Heart right ventricle (tissue), 16 donors: Measurements from ENCODE around the gene DOCK1. TPM values are rescaled to one million over a fixed set of nuclear protein-coding genes. Genes with fewer than 3 reads are reported as not detected.

Experiments
- ATAC-seq, 8 donors: fragments of 200-7000 bp; cut with Tn5 transposase; one replicate each; pipeline ENCODE4 v1.9.1; 2020; ENCODE audit warnings: mild to moderate bottlenecking in 8 of 8, moderate library complexity in 8 of 8, moderate number of reproducible peaks in 1 of 8
- DNase-seq, 2 donors: peaks; one replicate each; pipeline ENCODE4 v3.0.0-alpha.2; 2020
- H3K27ac ChIP-seq, 10 donors: fragments of 200-600 bp; sonication (generic) in 2 of 10; one replicate each; pipeline versions ENCODE4 v1.5.0 to v1.8.0; 2020 to 2022; ENCODE audit warnings: mild to moderate bottlenecking in 3 of 10
- H3K27me3 ChIP-seq, 7 donors: fragments of 200-600 bp; one replicate each; pipeline ENCODE4 v1.8.0; 2021 to 2022; ENCODE audit warnings: mild to moderate bottlenecking in 2 of 7
- H3K36me3 ChIP-seq, 9 donors: fragments of 200-600 bp; sonication (generic) in 1 of 9; one replicate each; pipeline versions ENCODE4 v1.5.0 to v1.8.0; 2020 to 2022; ENCODE audit warnings: mild to moderate bottlenecking in 2 of 9
- H3K4me1 ChIP-seq, 9 donors: fragments of 200-600 bp; sonication (generic) in 1 of 9; one replicate each; pipeline versions ENCODE4 v1.5.0 to v1.8.0; 2020 to 2022; ENCODE audit warnings: mild to moderate bottlenecking in 4 of 9
- H3K4me3 ChIP-seq, 10 donors: fragments of 200-600 bp; sonication (generic) in 2 of 10; one replicate each; pipeline versions ENCODE4 v1.5.0 to v1.8.0; 2020 to 2022; ENCODE audit warnings: mild to moderate bottlenecking in 7 of 10, moderate library complexity in 2 of 10
- H3K9me3 ChIP-seq, 11 donors: fragments of 200-600 bp in 10 of 11; sonication (generic) in 2 of 11; one replicate each; pipeline versions ENCODE4 v1.5.0 to v1.8.0; 2013 to 2022; ENCODE audit warnings: mild to moderate bottlenecking in 2 of 11, control low read depth in 1 of 11, moderate library complexity in 1 of 11
- WGBS, 2 donors: extraction: QIAGEN DNeasy Blood & Tissue Kit; methylation state at CpG; one replicate each; pipeline ENCODE4 v1.1.7; 2013; ENCODE audit warnings: inconsistent platforms in 1 of 2; 5-methylcytosine and 5-hydroxymethylcytosine counted together
- intact Hi-C, 10 donors: fragments of 100-400 bp; cut with DNase I; formaldehyde crosslinking; loops; one replicate each; pipeline versions ENCODE4 v1.11.1 to v1.14.2; 2022
- polyA plus RNA-seq, 2 donors: library from polyadenylated mRNA; stranded (reverse); fragments of 200-250 nt; gene quantifications; one replicate each; pipeline ENCODE4 v1.2.3, GENCODE V29; 2013
- total RNA-seq, 10 donors: library from RNA; stranded (reverse); fragmentation: NEBNext Ultra II Directional in 3 of 10; extraction: Animal tissue kit (Norgen Biotek cat#: 25700) in 3 of 10; gene quantifications; one replicate each; pipeline versions ENCODE4 v1.2.1 to v1.2.4, GENCODE V29; 2021 to 2023
- TF ChIP-seq, protein P1 (sequence below), 9 donors: fragments of 200-600 bp; sonication (generic) in 2 of 9; IDR thresholded peaks; one replicate each; pipeline versions ENCODE4 v1.5.0 to v1.8.0; 2021 to 2022; ENCODE audit warnings: antibody characterized with exemption in 9 of 9, mild to moderate bottlenecking in 5 of 9, moderate library complexity in 1 of 9
- donor health status: Arrhythmogenic right ventricular cardiomyopathy.
- donor health status: ischemic (EF 13 %, LVEDD 7.1; RV severe dilation, severe dysfunction).
- donor health status: healthy with polysubstance abuse.
- donor health status: DM: no; HTN: yes; CAD: no.
- donor health status: DM: no; HTN: no; CAD: no.
- donor health status: ischemic (EF 25% LVEDD 6.9; RV normal size, moderate dysfunction).
- donor health status: ischemic (EF 25% LVEDD 5.7; RV mildly dilated, moderate dysfunction).
- donor health status: healthy.
- donor health status: DM: yes; HTN: yes; CAD: no.
- donor health status: Ischemic cardiomyopathy.
- donor health status: ischemic (EF 35%, LVEDD 5.7; RV mildly dilated, moderate dysfunction).
- donor health status: nonischemic (EF 11% LVEDD 7.7; RV severe dilation, severe dysfunction).
- donor health status: DM: yes; HTN: yes; CAD: no.
- donor health status: PGD.
- donor health status: ischemic (EF 29% LVEDD 5.4; RV normal size, mild dysfunction).
- donor health status: nonischemic (EF 23%, LVEDD 6.1; RV moderate dilation, normal function).

The DOCK1 gene
- total and polyA plus RNA-seq, 12 donors: 7.8 to 26.7 (median 19.8) TPM

GRCh38 chr10:127435246-127435645, 530.0 kb downstream of the DOCK1 start:
- Histone ChIP-seq H3K27ac (no peak overlapping the region), H3K27me3 (no peaks in the 10 kb centered on the region), H3K36me3 (peaks cover 0 to 84% (median 0%) of the 10 kb centered on the region in 9 donors), H3K4me3 (no peak overlapping the region), H3K9me3 (no peaks in the 10 kb centered on the region), H3K4me1 (no peaks in the 10 kb centered on the region)
- intact Hi-C loops: no loop called here
- 81 to 86% methylated on average over 7 of the region's 7 CpGs for WGBS, 2 donors
- TF ChIP-seq, protein P1, sequence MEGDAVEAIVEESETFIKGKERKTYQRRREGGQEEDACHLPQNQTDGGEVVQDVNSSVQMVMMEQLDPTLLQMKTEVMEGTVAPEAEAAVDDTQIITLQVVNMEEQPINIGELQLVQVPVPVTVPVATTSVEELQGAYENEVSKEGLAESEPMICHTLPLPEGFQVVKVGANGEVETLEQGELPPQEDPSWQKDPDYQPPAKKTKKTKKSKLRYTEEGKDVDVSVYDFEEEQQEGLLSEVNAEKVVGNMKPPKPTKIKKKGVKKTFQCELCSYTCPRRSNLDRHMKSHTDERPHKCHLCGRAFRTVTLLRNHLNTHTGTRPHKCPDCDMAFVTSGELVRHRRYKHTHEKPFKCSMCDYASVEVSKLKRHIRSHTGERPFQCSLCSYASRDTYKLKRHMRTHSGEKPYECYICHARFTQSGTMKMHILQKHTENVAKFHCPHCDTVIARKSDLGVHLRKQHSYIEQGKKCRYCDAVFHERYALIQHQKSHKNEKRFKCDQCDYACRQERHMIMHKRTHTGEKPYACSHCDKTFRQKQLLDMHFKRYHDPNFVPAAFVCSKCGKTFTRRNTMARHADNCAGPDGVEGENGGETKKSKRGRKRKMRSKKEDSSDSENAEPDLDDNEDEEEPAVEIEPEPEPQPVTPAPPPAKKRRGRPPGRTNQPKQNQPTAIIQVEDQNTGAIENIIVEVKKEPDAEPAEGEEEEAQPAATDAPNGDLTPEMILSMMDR (IDR thresholded peaks at IDR 0.05): no peak
- ATAC-seq: no peak
- DNase-seq: no peak

DNA sequence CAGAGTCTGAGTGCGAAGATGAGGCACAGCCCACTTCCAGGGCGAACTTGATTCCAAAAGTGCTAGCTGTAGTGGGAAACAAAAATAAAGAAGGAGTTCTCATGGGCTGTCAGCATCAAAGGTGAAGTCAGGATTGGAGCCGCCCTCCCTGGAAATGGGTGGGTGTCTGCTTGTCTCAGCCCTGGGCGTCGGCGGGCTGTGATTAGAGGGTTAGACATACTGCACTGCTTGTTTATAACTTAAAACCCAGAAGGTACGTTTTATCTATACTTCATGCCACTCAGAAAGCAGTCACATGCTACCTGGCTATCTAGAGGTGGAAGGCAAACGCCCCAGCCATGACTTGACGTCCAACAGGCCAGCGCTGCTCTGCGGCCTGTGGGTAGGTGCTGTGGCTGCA, 535.1 kb downstream of the DOCK1 start:
- TF ChIP-seq, protein P1 (IDR thresholded peaks at IDR 0.05): no peak
- ATAC-seq (no peak), DNase-seq (no peak)
- Histone ChIP-seq H3K4me1 (no peaks in the 10 kb centered on the region), H3K9me3 (no peaks in the 10 kb centered on the region), H3K27me3 (no peaks in the 10 kb centered on the region), H3K4me3 (no peak overlapping the region), H3K27ac (no peak overlapping the region), H3K36me3 (peaks cover 0 to 90% (median 13%) of the 10 kb centered on the region in 9 donors)
- intact Hi-C loops: no loop called here
- 79 to 89% methylated on average over 11 of the region's 11 CpGs for WGBS, 2 donors

DNA sequence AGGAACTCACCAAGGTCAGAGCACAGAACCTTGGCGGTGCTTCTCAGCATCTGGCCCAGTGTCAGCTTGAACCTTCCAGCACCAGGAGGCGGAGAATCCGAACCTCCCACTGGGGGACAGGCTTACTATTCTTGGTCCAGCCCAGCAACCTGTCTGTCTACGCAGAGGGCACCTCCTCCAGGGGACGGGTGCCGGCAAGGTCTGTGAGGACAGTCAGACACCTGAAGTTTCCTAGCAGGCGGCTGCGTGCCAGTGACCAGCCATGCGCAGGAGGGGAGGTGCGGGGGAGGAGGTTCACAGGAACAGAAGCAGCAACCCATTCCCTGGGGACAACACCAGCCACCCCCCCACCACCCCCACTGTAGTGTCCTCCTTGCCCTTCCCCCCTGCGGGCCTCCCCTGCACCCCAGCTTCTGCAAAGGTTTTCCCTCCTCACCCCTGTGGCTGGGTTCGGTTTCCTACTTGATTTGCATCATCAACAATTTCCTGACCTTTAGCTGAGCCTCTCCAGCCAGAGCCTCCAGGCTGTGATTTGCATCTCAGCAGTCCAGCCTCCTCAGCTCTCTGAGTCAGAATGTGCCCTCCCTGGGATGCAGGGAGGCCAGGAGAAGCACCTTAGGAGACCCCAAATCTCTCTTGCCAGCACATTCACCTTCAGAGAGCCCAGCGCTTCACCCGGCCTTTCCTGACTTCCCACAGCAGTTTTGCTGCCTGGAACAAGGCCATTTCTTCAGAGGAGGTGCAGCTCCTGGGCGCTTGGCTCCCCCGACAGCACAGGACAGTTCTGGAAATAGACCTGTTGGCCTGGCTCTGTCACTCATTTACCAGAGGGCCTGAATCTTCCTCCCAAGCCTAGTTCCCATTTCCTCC, 536.4 kb downstream of the DOCK1 start:
- Histone ChIP-seq H3K27me3 (no peaks in the 10 kb centered on the region), H3K36me3 (peaks cover 0 to 91% (median 16%) of the 10 kb centered on the region in 9 donors), H3K4me3 (no peak overlapping the region), H3K27ac (no peak overlapping the region), H3K9me3 (no peaks in the 10 kb centered on the region), H3K4me1 (no peaks in the 10 kb centered on the region)
- TF ChIP-seq, protein P1 (IDR thresholded peaks at IDR 0.05): no peak
- DNase-seq (no peak), ATAC-seq (peak in 5 of 8 donors; percentile 17 to 69 (median 38))
- WGBS, 2 donors: 81 to 84% methylated on average over 16 of the region's 16 CpGs
- intact Hi-C loops: no loop called here

- no peaks in the 10 kb centered on the region for H3K4me1 ChIP-seq
- no peaks in the 10 kb centered on the region for H3K27me3 ChIP-seq
- ATAC-seq (no peak), DNase-seq (no peak)
- TF ChIP-seq, protein P1 (IDR thresholded peaks at IDR 0.05): no peak
- no peak overlapping the region for H3K4me3 ChIP-seq
- no peaks in the 10 kb centered on the region for H3K9me3 ChIP-seq
- WGBS, 2 donors: 94 to 96% methylated on average over 5 of the region's 5 CpGs
- H3K36me3 ChIP-seq: peaks cover 0 to 96% (median 22%) of the 10 kb centered on the region in 9 donors
- H3K27ac ChIP-seq: no peak overlapping the region
- intact Hi-C loops: no loop called here
These were observed 536.9 kb downstream of the DOCK1 start for GRCh38 chr10:127442220-127442525.
